ENCODE measurements around the gene ZDHHC17.
"Not testable (repeated sequence)": the region's sequence is repeated elsewhere in the genome, so short reads cannot be mapped to it uniquely, and the experiment has no call there.

Gene ZDHHC17, protein sequence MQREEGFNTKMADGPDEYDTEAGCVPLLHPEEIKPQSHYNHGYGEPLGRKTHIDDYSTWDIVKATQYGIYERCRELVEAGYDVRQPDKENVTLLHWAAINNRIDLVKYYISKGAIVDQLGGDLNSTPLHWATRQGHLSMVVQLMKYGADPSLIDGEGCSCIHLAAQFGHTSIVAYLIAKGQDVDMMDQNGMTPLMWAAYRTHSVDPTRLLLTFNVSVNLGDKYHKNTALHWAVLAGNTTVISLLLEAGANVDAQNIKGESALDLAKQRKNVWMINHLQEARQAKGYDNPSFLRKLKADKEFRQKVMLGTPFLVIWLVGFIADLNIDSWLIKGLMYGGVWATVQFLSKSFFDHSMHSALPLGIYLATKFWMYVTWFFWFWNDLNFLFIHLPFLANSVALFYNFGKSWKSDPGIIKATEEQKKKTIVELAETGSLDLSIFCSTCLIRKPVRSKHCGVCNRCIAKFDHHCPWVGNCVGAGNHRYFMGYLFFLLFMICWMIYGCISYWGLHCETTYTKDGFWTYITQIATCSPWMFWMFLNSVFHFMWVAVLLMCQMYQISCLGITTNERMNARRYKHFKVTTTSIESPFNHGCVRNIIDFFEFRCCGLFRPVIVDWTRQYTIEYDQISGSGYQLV

GRCh38 chr12:76763746-76764675 is at the start of gene ZDHHC17:
ZDHHC17 (plus strand) TSS chr12:76764115; CDS start chr12:76764237, 122 bp downstream.
- peak; percentile 70 to 84 for DNase-seq (ENCODE audit: low read depth in 2 of 2, low spot score in 1 of 2)

GRCh38 chr12:76714415-76714814 is 49.5 kb upstream of the ZDHHC17 start:
- DNase-seq (ENCODE audit: low read depth in 2 of 2, low spot score in 1 of 2) = no peak

- no peak for DNase-seq (ENCODE audit: low read depth in 2 of 2, low spot score in 1 of 2)
These were observed 49.1 kb upstream of the ZDHHC17 start for GRCh38 chr12:76714861-76715260.

GRCh38 chr12:76715332-76715731 is 48.6 kb upstream of the ZDHHC17 start:
- DNase-seq (ENCODE audit: low read depth in 2 of 2, low spot score in 1 of 2) = no peak

DNA sequence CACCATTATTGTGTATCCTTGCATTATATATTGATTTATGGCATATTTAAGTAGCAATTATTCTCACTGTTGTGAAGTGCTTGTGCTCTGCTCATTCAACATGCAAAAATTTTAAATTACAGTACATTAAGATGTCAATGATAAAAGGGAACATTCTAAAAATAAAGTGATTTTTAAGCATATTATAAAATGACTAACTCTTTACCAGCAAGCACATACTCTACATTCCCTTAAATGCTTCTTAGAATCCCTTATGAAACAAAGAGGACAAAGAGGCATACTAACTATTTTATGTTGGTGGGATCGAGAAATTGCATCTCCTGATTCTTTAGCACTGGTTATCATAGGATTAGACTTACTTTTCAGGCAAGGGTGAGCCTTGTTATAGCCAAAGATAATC is 46.6 kb upstream of the ZDHHC17 start:
- DNase-seq (ENCODE audit: low read depth in 2 of 2, low spot score in 1 of 2) = no peak

- DNase-seq (ENCODE audit: low read depth in 2 of 2, low spot score in 1 of 2) = no peak
These were observed 44.5 kb upstream of the ZDHHC17 start for GRCh38 chr12:76719171-76720041.

DNA sequence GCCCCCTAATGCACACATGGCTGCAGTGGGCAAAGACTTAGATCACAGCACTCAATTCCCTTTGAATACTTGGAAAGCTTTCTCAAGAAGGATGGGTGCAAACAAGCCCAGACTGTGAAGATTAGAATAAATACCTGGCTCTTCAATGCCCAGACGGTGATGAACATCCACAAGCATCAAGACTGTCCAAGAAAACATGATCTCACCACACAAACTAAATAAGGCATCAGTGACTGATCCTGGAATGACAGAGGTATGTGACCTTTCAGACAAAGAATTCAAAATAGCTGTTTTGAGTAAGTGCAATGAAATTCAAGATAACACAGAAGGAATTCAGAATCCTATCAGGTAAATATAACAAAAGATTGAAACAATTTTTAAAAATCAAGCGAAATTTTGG is 43.8 kb upstream of the ZDHHC17 start:
- DNase-seq (ENCODE audit: low read depth in 2 of 2, low spot score in 1 of 2) = no peak

DNA sequence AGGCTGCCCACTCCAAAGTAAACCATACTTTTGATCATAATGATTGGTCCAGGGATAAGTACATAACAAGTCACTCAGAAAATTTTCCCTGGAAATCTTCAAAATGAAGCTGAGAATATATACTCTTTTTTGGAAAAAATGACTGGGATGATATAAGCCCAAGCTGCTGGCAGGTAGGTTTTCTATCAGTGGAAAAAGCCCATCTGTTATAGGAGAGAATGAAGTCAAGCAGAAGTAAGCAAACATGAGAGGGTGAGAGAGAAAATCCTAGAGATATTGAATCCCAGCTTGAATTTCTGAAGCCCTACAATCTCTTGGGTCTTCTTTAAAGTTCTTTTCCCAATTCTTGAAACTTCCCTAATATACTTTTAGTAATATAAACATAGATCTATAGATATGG is 37.3 kb upstream of the ZDHHC17 start:
- no peak for DNase-seq (ENCODE audit: low read depth in 2 of 2, low spot score in 1 of 2)

- DNase-seq (ENCODE audit: low read depth in 2 of 2, low spot score in 1 of 2) = not testable (repeated sequence)
These were observed 31.7 kb upstream of the ZDHHC17 start for GRCh38 chr12:76732188-76732587.

GRCh38 chr12:76737689-76738088 is 26.2 kb upstream of the ZDHHC17 start:
- not testable (repeated sequence) for DNase-seq (ENCODE audit: low read depth in 2 of 2, low spot score in 1 of 2)

GRCh38 chr12:76738824-76739579 is 24.9 kb upstream of the ZDHHC17 start:
- no peak for DNase-seq (ENCODE audit: low read depth in 2 of 2, low spot score in 1 of 2)

DNA sequence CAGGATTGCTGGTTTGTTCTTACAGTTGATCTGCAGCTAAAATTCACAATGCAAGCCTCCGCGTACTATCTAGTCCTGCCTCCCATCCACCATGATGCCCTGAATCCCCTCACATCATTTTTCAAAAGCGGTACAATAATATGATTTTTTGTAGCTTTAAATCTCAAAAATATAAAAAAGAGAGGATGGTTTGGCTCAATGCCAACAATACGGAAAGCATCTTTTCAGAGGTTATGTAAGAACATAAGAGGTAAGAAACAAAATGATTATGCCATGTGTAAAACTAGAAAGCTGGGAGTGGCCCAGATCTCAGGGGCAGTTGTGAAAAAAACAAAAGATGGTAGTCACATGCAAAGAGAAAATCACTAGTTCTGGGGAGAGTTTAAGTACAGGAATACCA is 24.0 kb upstream of the ZDHHC17 start:
- no peak for DNase-seq (ENCODE audit: low read depth in 2 of 2, low spot score in 1 of 2)

- no peak for DNase-seq (ENCODE audit: low read depth in 2 of 2, low spot score in 1 of 2)
These were observed 23.4 kb upstream of the ZDHHC17 start for GRCh38 chr12:76740501-76740900.

- no peak for DNase-seq (ENCODE audit: low read depth in 2 of 2, low spot score in 1 of 2)
These were observed 18.6 kb upstream of the ZDHHC17 start for GRCh38 chr12:76745343-76745742.

DNA sequence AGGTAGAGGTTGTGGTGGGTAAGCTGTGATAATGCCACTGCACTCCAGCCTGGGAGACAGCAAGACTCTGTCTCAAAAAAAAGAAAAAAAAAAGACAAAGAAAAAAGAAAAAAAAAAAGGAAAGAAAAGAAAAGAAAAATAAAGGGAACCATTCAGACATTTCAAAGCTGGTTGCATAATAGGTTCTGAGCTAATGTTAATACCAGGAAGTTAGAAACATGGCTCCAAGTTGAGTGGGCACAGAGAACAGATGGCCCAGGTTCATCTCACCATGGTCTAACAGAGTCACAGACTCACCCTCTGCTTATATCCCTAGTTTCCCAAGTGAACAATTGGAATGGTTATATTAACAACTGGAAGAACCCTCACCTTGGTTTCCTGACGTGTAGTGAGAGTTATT is 17.4 kb upstream of the ZDHHC17 start:
- no peak for DNase-seq (ENCODE audit: low read depth in 2 of 2, low spot score in 1 of 2)

- DNase-seq (ENCODE audit: low read depth in 2 of 2, low spot score in 1 of 2) = no peak
These were observed 16.7 kb upstream of the ZDHHC17 start for GRCh38 chr12:76747245-76747644.

DNA sequence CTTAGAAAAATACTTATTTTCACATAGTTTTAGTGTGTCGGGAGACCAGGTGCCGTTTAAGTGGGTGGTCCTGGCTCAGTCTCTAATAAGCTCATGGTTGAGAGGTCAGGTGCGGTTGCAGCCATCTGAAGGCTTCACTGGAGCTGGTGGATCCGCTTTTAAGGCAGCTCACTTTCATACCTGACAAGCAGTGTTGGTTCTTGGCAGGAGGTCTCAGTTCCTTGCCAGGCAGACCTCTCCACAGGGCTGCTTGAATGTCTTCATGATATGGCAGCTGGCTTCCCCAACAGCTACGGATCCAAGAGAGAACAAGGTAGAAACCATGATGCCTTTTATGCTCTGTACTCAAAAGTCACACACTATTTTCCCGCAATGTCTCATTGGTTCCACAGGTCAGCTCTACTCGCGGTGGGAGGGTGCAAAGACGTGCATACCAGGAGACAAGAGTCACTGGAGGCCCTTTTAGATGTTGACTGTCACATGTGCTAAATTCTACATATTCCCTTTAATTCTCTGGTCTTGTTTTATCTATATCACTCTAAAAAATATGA is 8.0 kb upstream of the ZDHHC17 start:
- no peak for DNase-seq (ENCODE audit: low read depth in 2 of 2, low spot score in 1 of 2)

- DNase-seq (ENCODE audit: low read depth in 2 of 2, low spot score in 1 of 2) = no peak
These were observed 6.2 kb upstream of the ZDHHC17 start for GRCh38 chr12:76757694-76758093.

DNA sequence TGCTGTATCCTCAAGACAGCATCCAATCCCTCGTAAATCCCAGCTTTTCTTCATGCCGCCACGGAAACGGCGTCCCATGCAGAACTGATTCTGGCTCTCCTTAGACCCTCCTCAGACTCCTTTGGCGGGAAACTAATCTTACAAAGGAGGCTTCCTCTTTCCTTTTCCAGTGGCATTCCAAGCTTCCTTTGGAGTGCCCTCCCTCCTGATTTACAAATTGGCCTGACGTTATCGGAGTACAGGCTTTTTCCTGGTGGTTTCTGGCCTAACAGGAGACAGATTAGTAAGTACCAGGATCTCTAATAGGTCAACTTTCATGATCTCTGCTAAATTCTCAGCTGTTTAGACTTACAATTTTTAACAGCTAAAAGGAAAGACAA is 1.3 kb upstream of the ZDHHC17 start:
- DNase-seq (ENCODE audit: low read depth in 2 of 2, low spot score in 1 of 2) = no peak

- no peak for DNase-seq (ENCODE audit: low read depth in 2 of 2, low spot score in 1 of 2)
These were observed 941 bp downstream of the ZDHHC17 start for GRCh38 chr12:76764856-76765255.

Data from stimulated activated CD8-positive, alpha-beta memory T cell treated with anti-CD3 and anti-CD28 coated beads, Interleukin-4, amount 100 ng/mL, for 1 hour (primary cell).